Neural cell (in vitro differentiated cells): Measurements from ENCODE around the gene REEP1. TPM values are rescaled to one million over a fixed set of nuclear protein-coding genes. Genes with fewer than 3 reads are reported as not detected.

Experiments
- H2AFZ ChIP-seq: fragments of 200-600, 300-800 bp; sonication (generic), shearing (Covaris generic); 2 replicates; pipeline ENCODE4 v1.6.0; 2014; ENCODE audit warnings: low read depth, mild to moderate bottlenecking, antibody characterized with exemption, low read length, moderate library complexity
- H3F3A ChIP-seq: fragments of 200-600 bp; shearing (Covaris generic); 2 replicates; pipeline ENCODE4 v1.6.1; 2016; ENCODE audit warnings: mild to moderate bottlenecking, moderate library complexity, mixed read lengths, antibody characterized with exemption, low read length; ENCODE audit not compliant: insufficient read depth, poor library complexity, severe bottlenecking
- H3K27ac ChIP-seq: fragments of 200-600, 300-800 bp; sonication (generic), shearing (Covaris generic); 2 replicates; pipeline ENCODE4 v1.5.1; 2014; ENCODE audit warnings: mild to moderate bottlenecking, low read length, moderate library complexity
- H3K27me3 ChIP-seq: fragments of 300-800, 200-600 bp; sonication (generic), shearing (Covaris generic); 2 replicates; pipeline ENCODE4 v1.6.0; 2014; ENCODE audit warnings: mild to moderate bottlenecking, low read depth, low read length, moderate library complexity; ENCODE audit not compliant: insufficient read depth
- H3K36me3 ChIP-seq: fragments of 300-800, 200-600 bp; sonication (generic), shearing (Covaris generic); 2 replicates; pipeline ENCODE4 v1.5.1; 2014; ENCODE audit warnings: mild to moderate bottlenecking, antibody characterized with exemption, low read length, moderate library complexity; ENCODE audit not compliant: insufficient read depth
- H3K4me2 ChIP-seq: fragments of 300-800, 200-600 bp; sonication (generic), shearing (Covaris generic); 2 replicates; pipeline ENCODE4 v1.6.0; 2014; ENCODE audit warnings: mild to moderate bottlenecking, low read length
- H3K4me3 ChIP-seq: fragments of 300-800, 200-600 bp; sonication (generic), shearing (Covaris generic); 2 replicates; pipeline ENCODE4 v1.5.1; 2014; ENCODE audit warnings: mild to moderate bottlenecking, low read length, moderate library complexity
- H3K79me2 ChIP-seq: fragments of 200-600 bp; shearing (Covaris generic); replicated peaks from 2 replicates; pipeline ENCODE4 v1.6.0; 2014; ENCODE audit warnings: mild to moderate bottlenecking, low read length, moderate library complexity; ENCODE audit not compliant: insufficient read depth
- H3K9ac ChIP-seq: fragments of 300-800, 200-600 bp; sonication (generic), shearing (Covaris generic); 2 replicates; pipeline ENCODE4 v1.6.1; 2016; ENCODE audit warnings: mild to moderate bottlenecking, low read length, mixed read lengths
- H3K9me2 ChIP-seq: fragments of 200-600 bp; shearing (Covaris generic); 2 replicates; pipeline ENCODE4 v1.6.1; 2016; ENCODE audit warnings: mild to moderate bottlenecking, low read length, mixed read lengths; ENCODE audit not compliant: insufficient read depth
- H3K9me3 ChIP-seq: fragments of 200-600, 300-800 bp; sonication (generic), shearing (Covaris generic); 2 replicates; pipeline ENCODE4 v1.6.1; 2016; ENCODE audit warnings: mild to moderate bottlenecking, mixed run types, low read length, moderate library complexity, mixed read lengths
- H4K20me1 ChIP-seq: fragments of 200-600 bp; shearing (Covaris generic); 2 replicates; pipeline ENCODE4 v1.6.1; 2016; ENCODE audit warnings: mild to moderate bottlenecking, mixed run types; ENCODE audit not compliant: insufficient read depth
- EP300 ChIP-seq: fragments of 450-650 bp; conservative IDR thresholded peaks from 2 replicates; pipeline ENCODE4 v1.6.1; 2014; ENCODE audit warnings: antibody characterized with exemption, mild to moderate bottlenecking, moderate library complexity; ENCODE audit not compliant: poor library complexity, severe bottlenecking
- EZH2 ChIP-seq: fragments of 200-600, 300-800 bp; shearing (Covaris generic), sonication (generic); IDR thresholded peaks from 2 replicates; pipeline ENCODE4 v1.6.1; 2014; ENCODE audit warnings: antibody characterized with exemption, low read length, borderline replicate concordance, mild to moderate bottlenecking; ENCODE audit not compliant: insufficient read depth, poor library complexity, severe bottlenecking
- MXI1 ChIP-seq: fragments of 450-650 bp; conservative IDR thresholded peaks from 2 replicates; pipeline ENCODE4 v1.6.1; 2014; ENCODE audit warnings: antibody characterized with exemption, mild to moderate bottlenecking; ENCODE audit not compliant: poor library complexity, severe bottlenecking
- POLR2AphosphoS5 ChIP-seq: IDR thresholded peaks from 2 replicates; pipeline ENCODE4 v1.6.1; 2012
- RAD21 ChIP-seq: fragments of 450-650 bp; conservative IDR thresholded peaks from 2 replicates; pipeline ENCODE4 v1.6.1; 2014; ENCODE audit warnings: antibody characterized with exemption, mild to moderate bottlenecking, moderate library complexity
- REST ChIP-seq: IDR thresholded peaks from 2 replicates; pipeline ENCODE4 v1.6.1; 2012; ENCODE audit warnings: borderline replicate concordance
- SMC3 ChIP-seq: fragments of 450-650 bp; conservative IDR thresholded peaks from 2 replicates; pipeline ENCODE4 v1.6.1; 2014; ENCODE audit warnings: antibody characterized with exemption, mild to moderate bottlenecking, moderate library complexity; ENCODE audit not compliant: poor library complexity
- TAF1 ChIP-seq: IDR thresholded peaks from 2 replicates; pipeline ENCODE4 v1.6.1; 2012; ENCODE audit warnings: low read depth
- polyA plus RNA-seq: library from polyadenylated mRNA; depleted of rRNA; stranded (reverse); fragments of >200 nt; gene quantifications from 2 replicates; pipeline ENCODE4 v1.2.3, GENCODE V29; 2014
- TF ChIP-seq, protein P1 (sequence below): fragments of 450-650 bp; IDR thresholded peaks from 2 replicates; pipeline ENCODE4 v1.5.1; 2014; ENCODE audit warnings: antibody characterized with exemption, mild to moderate bottlenecking, moderate library complexity; ENCODE audit not compliant: poor library complexity, severe bottlenecking

REEP1 gene
- polyA plus RNA-seq, 1 donor from 2014 or later, result 121 TPM

DNA sequence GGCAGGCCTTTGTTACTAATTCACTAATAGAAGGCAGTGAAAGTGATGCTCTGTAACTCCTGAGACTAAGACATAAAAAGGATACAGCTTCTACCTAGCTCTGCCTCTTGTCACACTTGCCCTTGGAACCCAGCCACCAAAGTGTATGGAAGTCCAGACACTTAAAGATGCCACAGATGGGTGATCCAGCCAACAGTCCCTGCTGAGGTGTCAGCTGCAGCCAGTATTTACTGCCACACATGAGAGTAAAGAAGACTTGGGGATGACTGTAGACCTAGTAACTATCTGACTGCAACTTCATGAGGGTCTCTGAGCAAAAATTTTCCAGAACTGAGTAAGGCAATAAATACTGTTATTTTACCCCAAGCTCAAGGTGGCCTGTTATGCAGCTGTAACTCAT lies 151.0 kb downstream of the REEP1 start:
- no peaks in the 10 kb centered on the region for H3K9me2 ChIP-seq
- H4K20me1 ChIP-seq, result no peaks in the 10 kb centered on the region
- no peak overlapping the region for H3K27ac ChIP-seq
- peaks cover 4% of the 10 kb centered on the region for H3K36me3 ChIP-seq
- no peak overlapping the region for H2AFZ ChIP-seq
- H3K79me2 ChIP-seq, result peaks cover 62% of the 10 kb centered on the region
- TF ChIP-seq EZH2, result no peak
- TF ChIP-seq POLR2AphosphoS5, result no peak
- no peak for TF ChIP-seq REST
- TF ChIP-seq SMC3, result no peak
- no peak for TF ChIP-seq RAD21
- TF ChIP-seq MXI1, result no peak
- TF ChIP-seq, protein P1, sequence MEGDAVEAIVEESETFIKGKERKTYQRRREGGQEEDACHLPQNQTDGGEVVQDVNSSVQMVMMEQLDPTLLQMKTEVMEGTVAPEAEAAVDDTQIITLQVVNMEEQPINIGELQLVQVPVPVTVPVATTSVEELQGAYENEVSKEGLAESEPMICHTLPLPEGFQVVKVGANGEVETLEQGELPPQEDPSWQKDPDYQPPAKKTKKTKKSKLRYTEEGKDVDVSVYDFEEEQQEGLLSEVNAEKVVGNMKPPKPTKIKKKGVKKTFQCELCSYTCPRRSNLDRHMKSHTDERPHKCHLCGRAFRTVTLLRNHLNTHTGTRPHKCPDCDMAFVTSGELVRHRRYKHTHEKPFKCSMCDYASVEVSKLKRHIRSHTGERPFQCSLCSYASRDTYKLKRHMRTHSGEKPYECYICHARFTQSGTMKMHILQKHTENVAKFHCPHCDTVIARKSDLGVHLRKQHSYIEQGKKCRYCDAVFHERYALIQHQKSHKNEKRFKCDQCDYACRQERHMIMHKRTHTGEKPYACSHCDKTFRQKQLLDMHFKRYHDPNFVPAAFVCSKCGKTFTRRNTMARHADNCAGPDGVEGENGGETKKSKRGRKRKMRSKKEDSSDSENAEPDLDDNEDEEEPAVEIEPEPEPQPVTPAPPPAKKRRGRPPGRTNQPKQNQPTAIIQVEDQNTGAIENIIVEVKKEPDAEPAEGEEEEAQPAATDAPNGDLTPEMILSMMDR, result no peak
- TF ChIP-seq TAF1, result no peak
- TF ChIP-seq EP300, result no peak
- no peak overlapping the region for H3K9ac ChIP-seq
- no peaks in the 10 kb centered on the region for H3K9me3 ChIP-seq
- H3K4me2 ChIP-seq, result no peak overlapping the region
- no peak overlapping the region for H3K4me3 ChIP-seq
- no peaks in the 10 kb centered on the region for H3K27me3 ChIP-seq
- no peaks in the 10 kb centered on the region for H3F3A ChIP-seq

DNA sequence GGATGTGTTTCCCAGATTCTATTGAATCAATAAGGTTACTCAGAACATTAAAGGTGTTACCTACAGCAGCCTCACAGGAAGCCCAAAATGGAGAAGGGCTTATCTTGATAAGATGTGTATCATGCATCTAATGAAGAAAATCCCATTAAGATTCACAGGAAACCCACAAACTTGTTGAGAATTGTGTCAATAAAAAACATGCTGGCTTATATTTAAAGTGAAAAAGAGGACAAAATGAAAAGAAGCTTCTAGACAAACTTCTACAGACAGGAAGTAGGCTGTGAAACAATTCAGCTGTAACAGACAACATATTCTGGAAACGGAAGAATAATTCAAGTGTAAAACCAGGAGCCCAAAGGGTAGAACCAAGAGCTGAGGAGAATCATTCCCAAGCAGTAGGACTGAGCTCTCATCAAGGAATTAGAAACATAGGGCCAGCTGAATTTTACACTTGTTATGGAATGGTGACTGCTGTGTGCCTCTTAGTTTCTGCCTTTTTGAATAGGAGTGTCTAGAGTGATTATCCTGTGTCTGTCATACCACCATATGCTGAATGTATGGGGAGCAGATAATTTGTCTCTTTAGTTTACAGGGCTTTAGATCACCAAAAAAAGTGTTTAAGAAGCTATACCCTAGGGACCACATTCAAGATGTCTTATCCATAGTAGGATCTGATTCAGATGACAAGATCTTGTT lies 151.8 kb downstream of the REEP1 start:
- Histone ChIP-seq H3K9me3 (no peaks in the 10 kb centered on the region), H2AFZ (no peak overlapping the region), H3K9me2 (no peaks in the 10 kb centered on the region), H3K27me3 (no peaks in the 10 kb centered on the region), H3K4me2 (no peak overlapping the region), H3K4me3 (no peak overlapping the region), H3K9ac (no peak overlapping the region), H3K79me2 (peaks cover 69% of the 10 kb centered on the region), H3F3A (no peaks in the 10 kb centered on the region), H4K20me1 (no peaks in the 10 kb centered on the region), H3K27ac (no peak overlapping the region), H3K36me3 (peaks cover 4% of the 10 kb centered on the region)
- TF ChIP-seq EP300 (no peak), POLR2AphosphoS5 (no peak), EZH2 (no peak), SMC3 (no peak), MXI1 (no peak), RAD21 (no peak), REST (no peak), TAF1 (no peak)
- TF ChIP-seq, protein P1, result no peak
